GM18519 (cell line): ENCODE measurements around the gene HOXA4.

Experiments used
- ATAC-seq: cut with Tn5 transposase; IDR thresholded peaks from one replicate; pipeline ENCODE4 v1.9.1; 2021; ENCODE audit warnings: mild to moderate bottlenecking, moderate library complexity; ENCODE audit not compliant: unreplicated experiment, low FRiP score

HOXA4 gene

GRCh38 chr7:27148756-27149641 is 18.4 kb upstream of the HOXA4 start:
- ATAC-seq = no peak

GRCh38 chr7:27148031-27148755 is 17.6 kb upstream of the HOXA4 start:
- no peak for ATAC-seq

- no peak for ATAC-seq
Observed at GRCh38 chr7:27147199-27148030, 16.9 kb upstream of the HOXA4 start, which contains the start of gene HOXA6. Gene HOXA6, minus strand, starts transcription at chr7:27147774. Its CDS starts 25 bp downstream, at chr7:27147749.

- no peak for ATAC-seq
Observed at GRCh38 chr7:27146491-27147198, 16.1 kb upstream of the HOXA4 start.

- ATAC-seq = no peak
Observed at GRCh38 chr7:27145914-27146412, 15.4 kb upstream of the HOXA4 start.

- ATAC-seq = no peak
Observed at GRCh38 chr7:27145165-27145913, 14.8 kb upstream of the HOXA4 start.

- ATAC-seq = no peak
Observed at GRCh38 chr7:27144781-27145164, 14.2 kb upstream of the HOXA4 start.

GRCh38 chr7:27143950-27144780 is 13.6 kb upstream of the HOXA4 start:
- no peak for ATAC-seq

- no peak for ATAC-seq
Observed at GRCh38 chr7:27143023-27143949, 12.7 kb upstream of the HOXA4 start, which contains the start of gene HOXA5. Gene HOXA5, minus strand, starts transcription at chr7:27143681. Its CDS starts 74 bp downstream, at chr7:27143607.

GRCh38 chr7:27142580-27143022 is 12.0 kb upstream of the HOXA4 start:
- ATAC-seq = no peak

GRCh38 chr7:27141923-27142579 is 11.5 kb upstream of the HOXA4 start:
- no peak for ATAC-seq

- ATAC-seq = no peak
Observed at GRCh38 chr7:27141137-27141922, 10.8 kb upstream of the HOXA4 start.

GRCh38 chr7:27140126-27140857 is 9.7 kb upstream of the HOXA4 start:
- no peak for ATAC-seq

GRCh38 chr7:27139334-27140125 is 9.0 kb upstream of the HOXA4 start:
- no peak for ATAC-seq

GRCh38 chr7:27138985-27139333 is 8.4 kb upstream of the HOXA4 start:
- ATAC-seq = no peak
